Hematopoietic multipotent progenitor cell treated with erythropoietin and hydrocortisone succinate and interleukin-3 and kit ligand, for 15 days (in vitro differentiated cells): ENCODE measurements around the gene LLGL1.

Source experiments
- DNase-seq: peaks from one replicate; pipeline ENCODE4 v3.0.0-alpha.2; 2015; ENCODE audit warnings: low spot score

The LLGL1 gene

DNA sequence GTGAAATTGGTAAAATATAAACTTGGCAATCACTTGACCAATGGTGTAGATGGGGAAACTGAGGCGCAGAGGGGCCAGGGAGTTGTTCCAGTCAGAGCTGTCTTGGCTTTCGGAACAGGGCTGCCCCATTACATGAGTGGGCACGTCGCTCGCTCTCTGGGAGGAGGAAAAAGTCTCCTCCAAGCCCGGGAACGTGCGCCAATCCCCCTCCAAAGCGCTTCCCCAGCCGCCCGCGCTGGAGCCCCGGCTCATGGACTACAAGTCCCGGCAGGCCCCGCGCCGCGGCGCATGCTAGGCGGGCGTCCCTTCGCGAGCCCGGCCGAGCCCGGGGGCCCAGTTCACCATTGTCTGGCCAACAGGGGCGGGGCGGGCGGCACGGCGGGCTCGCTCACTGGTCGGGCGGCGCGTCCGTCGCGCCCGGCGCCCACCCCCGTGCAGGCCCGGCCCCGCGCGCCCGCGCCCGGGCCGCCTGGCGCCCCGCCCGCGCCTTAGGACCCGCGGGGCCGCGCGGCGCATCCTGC is at the start of gene LLGL1:
LLGL1 (plus strand) TSS at position 515 of the 521 bp plus-strand sequence. CDS start 48 bp downstream, outside the sequence.
- DNase-seq: peak; percentile 89

DNA sequence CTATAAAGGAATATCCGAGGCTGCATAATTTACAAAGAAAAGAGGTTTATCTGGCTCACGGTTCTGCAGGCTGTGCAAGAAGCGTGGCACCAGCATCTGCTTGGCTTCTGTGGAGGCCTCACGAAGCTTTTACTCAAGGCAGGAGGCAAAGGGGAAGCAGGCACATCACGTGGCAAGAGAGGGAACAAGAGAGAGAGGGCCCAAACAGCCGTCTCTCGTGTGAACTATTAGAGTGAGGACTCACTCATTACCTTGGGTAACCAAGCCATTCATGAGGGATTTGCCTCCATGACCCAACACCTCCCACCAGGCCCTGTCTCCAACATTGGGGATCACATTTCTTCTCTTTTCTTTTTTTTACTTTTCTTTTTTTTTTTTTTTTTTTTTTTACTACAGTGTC is 49.3 kb upstream of the LLGL1 start:
- no peak for DNase-seq

DNA sequence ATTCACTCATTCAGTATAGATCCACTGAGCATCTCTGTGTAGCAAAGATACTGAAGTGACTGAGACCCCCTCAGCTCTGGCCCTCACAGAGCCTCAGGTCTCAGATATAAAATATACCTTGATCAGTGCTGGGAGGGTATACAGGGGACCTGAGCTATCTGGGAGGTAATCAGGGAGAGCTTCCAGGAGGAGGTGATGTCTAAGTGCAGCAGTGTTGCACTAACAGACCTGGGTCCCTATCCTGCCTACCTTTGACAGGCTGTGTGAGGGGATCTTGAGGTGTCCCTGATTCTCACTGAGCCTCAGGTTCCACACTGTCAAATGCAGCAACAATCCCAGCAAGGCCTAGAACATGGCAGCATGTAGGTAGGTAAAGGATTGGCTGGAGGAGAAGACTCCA is 48.3 kb upstream of the LLGL1 start:
- DNase-seq: no peak

DNA sequence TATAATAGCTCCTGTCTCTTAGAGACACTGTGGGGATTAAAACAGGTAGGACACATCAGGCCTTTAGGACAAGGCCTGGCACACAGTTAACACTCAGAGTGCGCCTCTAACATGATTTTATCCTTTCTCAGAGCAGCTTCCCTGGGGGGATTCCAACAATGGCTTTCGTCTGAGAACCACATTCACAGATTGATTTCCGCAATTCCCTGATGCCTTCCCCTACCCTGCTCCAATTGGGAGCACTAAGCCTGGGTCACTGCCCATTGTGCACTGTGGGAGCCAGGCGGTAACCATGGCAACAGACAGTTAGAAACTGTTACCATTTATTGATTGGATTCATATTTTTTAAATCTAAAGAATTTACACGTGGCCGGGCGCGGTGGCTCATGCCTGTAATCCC is 47.7 kb upstream of the LLGL1 start:
- no peak for DNase-seq

DNA sequence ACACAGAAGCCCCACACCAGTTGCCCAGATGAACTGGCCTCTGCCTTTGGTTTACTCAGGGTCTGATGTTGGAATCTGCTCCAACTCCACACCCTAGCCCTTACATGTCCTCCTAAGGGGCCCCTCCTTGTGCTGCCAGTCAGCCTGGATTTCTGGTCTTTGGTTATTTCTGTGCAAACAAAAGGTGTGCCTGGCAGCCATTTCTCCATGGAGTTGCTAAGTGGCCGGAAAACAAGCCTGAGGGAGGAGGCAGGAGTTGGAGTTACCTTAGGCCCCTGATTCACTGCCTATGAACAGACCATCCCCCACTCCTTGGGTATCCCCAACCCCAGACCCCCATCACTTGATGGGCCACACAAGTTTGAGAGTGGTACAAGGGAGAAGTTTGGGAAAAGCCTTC is 46.2 kb upstream of the LLGL1 start:
- no peak for DNase-seq

DNA sequence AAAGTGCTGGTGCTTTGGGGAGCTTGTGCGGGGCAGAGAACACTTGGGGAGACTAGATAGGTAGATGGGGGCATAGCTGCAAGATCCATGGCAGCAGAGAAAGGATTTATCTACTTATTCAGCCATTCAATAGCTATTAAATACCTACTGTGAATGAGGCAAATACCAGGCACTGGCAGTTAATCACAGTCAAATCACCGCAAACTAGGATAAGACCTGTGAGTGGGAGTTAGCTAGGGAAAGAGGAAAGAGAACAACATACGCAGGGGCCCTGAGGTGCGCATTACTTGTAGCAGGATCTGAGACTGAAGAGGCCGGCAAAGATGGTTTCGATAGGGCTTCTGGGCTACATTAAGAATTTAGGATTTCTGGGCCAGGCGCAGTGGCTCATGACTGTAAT is 45.6 kb upstream of the LLGL1 start:
- DNase-seq: no peak

DNA sequence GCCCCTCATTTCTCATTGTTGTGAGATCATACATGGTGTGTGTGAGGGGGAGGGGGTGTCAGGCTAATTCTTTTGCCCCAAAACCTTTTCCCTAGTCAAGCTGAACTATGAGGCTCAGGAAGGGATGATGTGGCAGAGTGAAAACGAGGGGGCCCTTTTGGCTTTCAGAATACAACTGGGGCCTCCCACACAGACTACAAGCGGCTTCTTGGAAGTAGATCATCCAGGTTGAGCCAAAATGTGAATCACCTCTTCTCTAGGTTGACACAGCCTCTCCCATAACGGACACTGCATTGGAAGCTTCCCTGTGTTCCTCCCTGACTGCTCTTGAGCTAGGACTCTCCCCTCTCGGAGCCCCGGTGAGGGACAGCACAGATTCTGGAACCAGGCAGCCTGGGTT is 44.1 kb upstream of the LLGL1 start:
- DNase-seq: no peak

DNA sequence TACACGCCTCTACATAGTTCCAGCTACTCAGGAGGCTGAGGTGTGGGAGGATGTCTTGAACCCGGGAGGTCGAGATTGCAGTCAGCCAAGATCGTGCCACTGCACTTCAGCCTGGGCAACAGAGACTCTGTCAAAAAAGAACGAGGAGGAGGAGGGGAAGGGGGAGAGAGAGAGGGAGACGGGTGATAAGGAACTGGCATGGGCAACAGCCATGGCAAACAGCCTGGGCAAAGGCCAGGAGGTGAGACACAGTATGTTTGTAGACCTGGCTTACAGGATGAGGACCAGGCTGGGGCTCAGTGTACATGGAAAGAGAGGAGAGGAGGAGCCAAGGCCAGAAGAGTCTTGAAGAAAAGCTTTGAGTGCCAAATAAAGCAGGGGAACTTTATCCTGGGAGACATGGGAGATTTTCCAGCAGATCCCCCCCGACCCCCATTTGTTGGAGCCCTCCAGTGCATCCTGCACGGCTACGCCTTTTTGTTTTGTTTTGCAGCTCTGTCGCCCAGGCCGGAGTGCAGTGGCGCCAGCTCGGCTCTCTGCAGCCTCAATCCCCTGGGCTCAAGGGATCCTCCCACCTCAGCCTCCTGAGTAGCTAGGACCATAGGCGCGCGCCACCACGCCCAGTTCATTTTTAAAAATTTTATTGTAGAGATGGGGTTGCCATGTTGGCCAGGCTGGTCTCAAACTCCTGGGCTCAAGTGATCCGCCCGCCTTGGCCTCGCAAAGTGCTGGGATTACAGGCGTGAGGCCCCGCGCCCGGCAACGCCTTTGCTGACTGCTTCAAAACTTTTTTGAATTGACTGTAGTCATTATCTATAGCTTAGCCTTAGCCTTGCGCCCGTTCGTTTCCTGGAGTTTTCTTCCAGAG is 43.1 kb upstream of the LLGL1 start:
- peak; percentile 55 for DNase-seq

DNA sequence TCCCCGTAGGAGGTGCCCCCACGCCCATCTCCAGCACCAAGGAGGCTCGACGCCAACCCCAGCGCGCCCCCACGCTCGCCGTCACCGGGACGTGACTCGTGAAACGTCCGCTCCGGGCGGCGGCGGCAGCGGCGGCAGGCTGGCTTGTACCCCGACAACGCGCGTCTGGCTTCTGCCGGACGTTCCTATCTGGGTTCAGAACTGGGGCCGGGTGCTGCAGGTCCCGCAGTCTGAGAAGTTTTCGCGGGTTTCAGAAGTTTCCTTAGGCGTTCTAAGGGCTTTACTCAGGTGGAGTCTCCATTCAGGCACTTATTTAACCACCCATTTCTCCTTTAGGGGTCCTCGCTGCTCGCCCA is 42.5 kb upstream of the LLGL1 start:
- DNase-seq: no peak

DNA sequence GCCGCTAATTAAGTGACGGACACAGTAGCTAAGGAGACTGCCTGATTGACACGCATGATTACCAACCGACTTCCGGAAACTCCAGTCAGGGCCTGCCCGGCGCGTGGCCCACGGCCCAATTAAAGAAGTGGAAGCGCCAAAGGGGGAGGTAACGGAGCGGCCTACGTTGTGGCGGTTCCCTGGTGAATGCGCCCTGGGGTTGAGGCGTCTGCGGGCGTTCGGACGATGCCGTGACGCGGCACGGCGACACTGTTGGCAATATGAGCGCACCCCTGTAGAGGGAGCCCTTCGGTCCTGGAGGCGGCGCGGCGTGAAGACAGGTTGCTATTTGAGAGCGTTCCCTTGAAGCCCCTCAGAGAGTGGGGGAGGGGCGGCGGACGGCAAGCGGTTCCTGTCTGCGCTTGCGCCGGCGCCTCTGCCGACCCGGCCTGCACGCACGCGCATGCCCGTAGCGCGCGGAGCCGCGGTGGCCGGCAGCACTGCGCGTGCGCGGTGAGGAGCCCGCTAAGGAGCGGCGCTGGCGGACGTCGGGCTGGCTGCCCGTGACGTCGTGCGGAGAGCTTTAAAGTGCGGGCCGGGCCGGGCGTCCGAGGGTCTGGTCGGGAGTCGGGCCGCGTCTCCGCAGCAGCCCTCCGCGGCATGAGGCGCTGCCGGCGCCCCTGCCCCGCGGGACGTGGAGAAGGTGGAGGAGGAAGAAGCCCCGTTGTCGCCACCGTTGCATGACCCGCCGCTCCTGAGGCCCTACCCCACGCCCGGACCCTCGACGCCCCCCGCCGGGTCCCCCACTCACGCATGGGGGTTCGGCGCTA is 41.9 kb upstream of the LLGL1 start, which contains the start of gene ALKBH5:
ALKBH5 (plus strand) TSS at position 495 of the 809 bp plus-strand sequence. CDS start 416 bp downstream, outside the sequence.
- DNase-seq: peak; percentile 99

DNA sequence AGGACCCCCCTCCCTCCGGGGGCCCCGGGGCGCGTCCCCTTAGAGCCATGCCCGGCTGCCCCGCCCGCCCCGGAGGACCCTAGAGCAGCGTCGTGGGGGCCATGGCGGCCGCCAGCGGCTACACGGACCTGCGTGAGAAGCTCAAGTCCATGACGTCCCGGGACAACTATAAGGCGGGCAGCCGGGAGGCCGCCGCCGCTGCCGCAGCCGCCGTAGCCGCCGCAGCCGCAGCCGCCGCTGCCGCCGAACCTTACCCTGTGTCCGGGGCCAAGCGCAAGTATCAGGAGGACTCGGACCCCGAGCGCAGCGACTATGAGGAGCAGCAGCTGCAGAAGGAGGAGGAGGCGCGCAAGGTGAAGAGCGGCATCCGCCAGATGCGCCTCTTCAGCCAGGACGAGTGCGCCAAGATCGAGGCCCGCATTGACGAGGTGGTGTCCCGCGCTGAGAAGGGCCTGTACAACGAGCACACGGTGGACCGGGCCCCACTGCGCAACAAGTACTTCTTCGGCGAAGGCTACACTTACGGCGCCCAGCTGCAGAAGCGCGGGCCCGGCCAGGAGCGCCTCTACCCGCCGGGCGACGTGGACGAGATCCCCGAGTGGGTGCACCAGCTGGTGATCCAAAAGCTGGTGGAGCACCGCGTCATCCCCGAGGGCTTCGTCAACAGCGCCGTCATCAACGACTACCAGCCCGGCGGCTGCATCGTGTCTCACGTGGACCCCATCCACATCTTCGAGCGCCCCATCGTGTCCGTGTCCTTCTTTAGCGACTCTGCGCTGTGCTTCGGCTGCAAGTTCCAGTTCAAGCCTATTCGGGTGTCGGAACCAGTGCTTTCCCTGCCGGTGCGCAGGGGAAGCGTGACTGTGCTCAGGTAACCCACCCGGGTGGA is 41.0 kb upstream of the LLGL1 start:
- DNase-seq: peak; percentile 63

DNA sequence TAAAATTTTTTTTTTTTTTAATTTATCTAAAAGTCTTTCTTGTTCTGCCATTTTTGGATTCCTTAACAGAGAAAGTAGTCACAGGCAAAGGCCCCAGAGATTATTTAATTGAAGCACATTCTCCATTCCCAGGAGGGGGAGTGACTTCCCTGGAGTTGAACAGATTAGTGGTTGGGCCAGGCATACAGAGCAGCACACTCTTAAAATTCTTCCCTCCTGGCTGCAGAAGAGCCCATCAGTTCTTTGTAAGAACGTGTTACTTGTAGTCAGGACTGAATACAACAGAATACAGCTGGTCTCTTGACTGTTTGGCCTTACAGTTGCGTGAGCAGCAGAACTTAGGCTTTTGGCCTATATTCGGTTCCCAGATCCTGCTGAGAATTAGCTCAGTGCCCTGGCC is 40.0 kb upstream of the LLGL1 start:
- no peak for DNase-seq

DNA sequence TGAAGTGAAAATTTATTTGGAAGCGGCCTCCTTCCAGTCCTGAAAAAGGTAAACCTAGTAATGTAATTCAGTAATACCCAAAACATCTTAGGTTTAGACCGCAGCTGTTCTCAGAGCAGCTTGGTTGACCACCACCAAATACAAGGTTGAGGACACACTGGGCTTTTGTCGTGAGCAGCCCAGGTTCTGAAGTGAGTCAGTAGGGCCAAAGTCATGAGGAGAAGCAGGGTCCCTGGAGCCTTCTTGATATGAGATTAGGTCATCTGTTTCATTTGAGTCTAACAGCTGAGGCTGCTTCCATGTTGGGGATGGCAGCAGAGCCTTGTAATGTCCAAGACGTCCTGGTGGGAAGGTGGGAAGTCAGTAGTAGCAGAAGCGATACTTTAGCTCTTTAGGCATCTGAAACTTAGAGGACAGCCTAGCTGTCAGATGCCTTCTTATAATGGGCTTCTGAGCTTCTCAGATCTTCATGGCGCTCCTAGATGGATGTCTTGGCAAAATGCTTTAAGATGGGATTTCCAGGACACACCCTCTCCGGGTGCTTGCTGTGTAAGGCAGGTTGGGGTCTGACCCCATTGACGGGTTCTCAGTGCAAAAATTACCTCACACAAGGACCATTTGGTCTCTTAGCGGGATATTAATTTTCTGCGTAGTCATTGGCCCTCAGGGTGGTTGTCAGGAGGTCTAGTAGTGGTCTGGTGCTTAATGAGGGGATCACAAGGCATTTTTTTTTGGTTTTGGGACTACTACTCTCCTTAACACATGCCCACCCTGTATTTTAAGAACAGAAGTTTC is 39.4 kb upstream of the LLGL1 start:
- peak; percentile 23 for DNase-seq

DNA sequence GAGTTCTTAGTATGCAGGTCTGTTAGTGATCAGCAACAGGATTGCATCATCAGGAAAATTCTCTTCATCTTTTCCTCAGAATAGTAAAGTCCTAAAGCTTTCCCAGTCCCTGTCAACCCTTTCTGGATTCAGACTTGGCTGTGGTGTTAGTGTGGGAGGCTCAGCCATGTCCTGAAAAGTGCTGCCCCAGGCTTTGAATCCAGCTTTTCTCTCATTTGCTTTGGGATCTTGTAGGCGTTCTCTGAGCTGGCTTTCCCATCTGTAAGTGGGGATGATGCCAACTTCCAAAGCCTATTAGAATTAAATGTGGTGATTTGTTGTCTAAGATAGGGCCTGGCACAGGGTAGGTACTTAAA is 38.8 kb upstream of the LLGL1 start:
- DNase-seq: peak; percentile 15

DNA sequence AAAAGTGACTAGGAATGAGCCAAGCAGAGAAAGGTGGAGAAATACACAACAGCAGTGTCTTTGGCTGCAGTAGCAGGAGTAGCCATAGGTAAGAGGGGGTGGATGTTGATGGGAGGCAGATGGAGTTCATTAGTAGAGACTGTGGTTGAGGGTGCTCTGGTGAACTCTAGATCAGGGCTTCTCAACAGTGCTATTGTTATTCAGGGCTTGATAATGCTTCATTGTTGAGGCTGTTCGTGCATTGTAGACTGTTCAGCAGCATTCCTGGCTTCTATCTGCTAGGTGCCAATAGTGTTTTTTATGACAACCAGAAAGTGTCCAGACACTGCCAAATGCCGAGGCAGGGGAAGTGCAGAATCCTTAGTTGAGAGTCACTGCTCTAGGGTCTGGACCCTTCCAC is 38.2 kb upstream of the LLGL1 start:
- no peak for DNase-seq

DNA sequence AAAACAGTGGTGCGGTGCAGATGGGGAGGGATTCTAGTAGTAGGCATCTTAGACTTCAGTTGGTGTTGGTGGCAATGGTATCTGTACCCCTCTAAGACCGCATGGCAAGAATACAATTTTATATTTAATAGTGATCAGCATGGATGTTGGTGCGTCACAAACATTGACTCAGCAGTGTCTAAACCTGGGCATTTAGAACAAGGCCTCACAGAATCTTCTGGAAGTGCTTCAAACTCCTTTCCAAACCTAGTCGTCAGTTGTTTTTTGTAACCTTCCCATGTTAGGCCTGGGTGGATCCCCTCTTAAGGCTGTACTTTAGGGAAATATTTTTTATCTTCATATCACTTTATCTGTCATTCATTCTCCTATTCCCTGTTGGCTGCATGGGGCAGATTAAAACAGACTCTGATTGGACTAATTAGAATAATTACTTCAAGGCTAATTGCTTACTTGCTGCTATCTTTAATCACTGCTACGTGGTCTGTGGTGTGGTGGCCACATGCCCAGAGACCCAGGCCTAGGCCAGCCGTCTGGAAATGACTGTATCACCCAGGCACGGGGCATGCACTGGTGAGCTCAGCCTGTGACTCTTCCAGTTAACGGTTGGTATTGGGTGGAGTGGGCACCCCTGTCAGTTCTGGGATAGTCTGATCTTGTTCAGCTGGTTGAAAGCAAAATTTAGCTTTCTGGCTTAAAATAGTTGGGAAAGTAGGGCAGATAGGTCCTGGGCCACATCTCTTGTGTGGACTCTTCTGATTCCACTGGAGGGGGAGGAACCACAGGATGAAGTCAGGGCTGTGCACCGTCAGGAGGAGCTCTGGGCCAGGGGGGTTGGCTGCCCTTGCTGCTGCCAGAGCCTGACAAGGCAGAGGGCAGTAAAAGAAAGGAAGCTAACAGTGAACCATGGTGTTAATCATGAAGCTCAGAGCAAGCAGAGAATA is 37.3 kb upstream of the LLGL1 start:
- DNase-seq: peak; percentile 26

DNA sequence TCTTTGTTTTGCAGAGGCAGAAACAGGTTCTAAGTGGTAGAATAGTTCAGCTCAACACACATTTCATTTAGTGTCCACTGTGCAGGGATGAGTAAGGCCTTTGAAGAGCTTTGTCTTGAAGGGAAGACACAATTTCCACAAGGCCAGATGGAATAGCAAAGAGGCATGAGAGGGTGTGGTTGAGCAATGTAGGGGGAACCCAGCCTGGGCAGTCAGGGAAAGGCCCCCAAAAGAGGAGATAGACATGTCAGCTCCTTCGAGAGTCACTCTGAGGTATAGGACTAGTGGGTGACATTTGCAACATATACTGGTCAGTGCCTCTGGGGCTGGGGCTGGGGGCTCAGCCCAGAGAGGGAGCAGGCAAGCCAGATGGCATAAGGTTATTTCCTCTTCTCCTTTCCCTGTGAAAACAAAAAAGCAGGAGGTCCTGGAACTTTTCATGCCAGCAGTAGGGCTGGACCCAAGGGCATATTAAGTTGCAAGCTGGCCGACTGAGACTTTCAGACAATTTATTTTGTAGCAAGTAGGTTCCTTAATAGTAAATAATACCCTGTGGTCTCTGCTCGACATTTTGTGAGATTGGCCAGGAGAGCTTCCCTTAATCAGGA is 34.7 kb upstream of the LLGL1 start:
- DNase-seq: no peak

DNA sequence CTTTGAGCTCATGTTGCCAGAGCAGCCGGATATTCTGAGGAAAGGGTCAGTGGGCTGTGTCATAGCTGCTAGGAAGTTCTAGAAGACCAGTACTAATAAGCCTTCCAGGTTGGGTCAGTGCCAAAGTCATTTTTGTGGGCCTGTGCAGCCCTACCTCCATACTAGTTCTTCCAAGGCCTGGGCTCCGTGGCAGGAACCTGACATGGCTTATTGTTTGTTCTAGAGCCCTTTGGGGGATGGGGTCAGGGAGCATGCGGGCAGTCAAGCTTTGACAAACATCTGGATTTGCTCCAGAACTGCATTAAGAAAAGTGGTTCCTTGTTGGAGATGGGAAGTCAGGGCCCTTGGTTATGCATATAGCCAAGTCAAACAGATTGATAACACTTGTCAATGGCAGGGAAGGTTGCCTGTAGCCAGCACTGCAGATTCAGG is 34.2 kb upstream of the LLGL1 start:
- DNase-seq: no peak

DNA sequence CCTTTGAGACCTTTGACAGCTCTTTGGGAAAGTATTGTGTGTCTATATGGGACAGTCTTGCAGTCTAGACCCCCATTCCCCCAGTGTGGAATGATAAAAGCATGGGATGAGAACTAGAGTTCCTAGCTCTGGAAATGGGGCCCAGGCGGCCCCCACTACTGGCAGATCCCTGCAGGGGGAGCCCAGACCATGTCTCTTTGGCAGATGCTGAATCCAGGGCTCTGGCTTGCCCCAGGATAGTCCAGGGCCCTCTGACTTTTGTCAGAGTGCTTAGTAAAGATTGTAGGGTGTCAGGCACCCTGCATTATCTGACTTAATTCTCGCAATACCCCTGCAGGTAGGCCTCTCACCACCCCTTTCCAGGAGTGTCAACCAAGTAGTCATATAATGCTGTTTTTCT is 33.5 kb upstream of the LLGL1 start:
- peak; percentile 18 for DNase-seq

DNA sequence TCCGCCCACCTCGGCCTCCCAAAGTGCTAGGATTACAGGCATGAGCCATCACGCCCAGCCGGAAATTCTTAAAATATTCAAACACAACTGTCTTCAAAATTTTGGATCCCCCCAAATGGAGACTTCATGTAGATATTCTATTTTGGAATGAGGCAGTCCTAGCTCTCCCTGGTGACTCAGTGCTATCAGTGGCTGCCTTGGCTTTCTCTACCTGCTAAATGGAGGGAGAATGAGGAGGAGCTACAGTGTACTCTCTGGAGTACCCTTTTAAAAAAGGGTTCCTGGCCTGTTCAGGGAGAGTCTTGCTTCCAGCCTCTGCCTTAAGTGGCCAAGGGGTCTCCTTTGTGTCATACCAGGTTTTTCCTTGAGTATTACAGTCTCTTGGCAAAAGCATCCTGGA is 31.0 kb upstream of the LLGL1 start:
- no peak for DNase-seq
